GM10266 (cell line): ENCODE measurements around the gene AGXT2.

ENCODE experiments used
- DNase-seq: peaks from one replicate; pipeline ENCODE4 v3.0.0; 2012; ENCODE audit errors: extremely low spot score
- CTCF ChIP-seq: IDR thresholded peaks from 2 replicates; pipeline ENCODE4 v1.5.1; 2012; ENCODE audit warnings: mild to moderate bottlenecking, low read depth; ENCODE audit not compliant: control insufficient read depth, insufficient read depth; ENCODE audit errors: missing control alignments

AGXT2 gene

GRCh38 chr5:35047785-35048404 lies at the start of gene AGXT2:
AGXT2 (minus strand) TSS chr5:35047949; CDS start chr5:35047892, 57 bp downstream.
- no peak for TF ChIP-seq CTCF
- no peak for DNase-seq

- no peak for TF ChIP-seq CTCF
These were observed 49.2 kb upstream of the AGXT2 start for GRCh38 chr5:35096932-35097331.

GRCh38 chr5:35096216-35096615 lies 48.5 kb upstream of the AGXT2 start:
- no peak for DNase-seq
- TF ChIP-seq CTCF = no peak

More at GRCh38 chr5:35096932-35097331, 49.2 kb upstream of the AGXT2 start:
- no peak for DNase-seq

GRCh38 chr5:35095366-35095765 lies 47.6 kb upstream of the AGXT2 start:
- DNase-seq = no peak
- no peak for TF ChIP-seq CTCF

GRCh38 chr5:35094948-35095347 lies 47.2 kb upstream of the AGXT2 start:
- no peak for TF ChIP-seq CTCF

GRCh38 chr5:35092703-35093102 lies 45.0 kb upstream of the AGXT2 start:
- DNase-seq = no peak
- no peak for TF ChIP-seq CTCF

More at GRCh38 chr5:35094948-35095347, 47.2 kb upstream of the AGXT2 start:
- no peak for DNase-seq

- no peak for TF ChIP-seq CTCF
- no peak for DNase-seq
These were observed 44.0 kb upstream of the AGXT2 start for GRCh38 chr5:35091704-35092103.
